Activated CD4-positive, alpha-beta T cell treated with anti-CD3 and anti-CD28 coated beads for 48 hours (primary cell): ENCODE data around the gene GLYATL1B.
"Not testable (repeated sequence)": the region's sequence is repeated elsewhere in the genome, so short reads cannot be mapped to it uniquely, and the experiment has no call there.

Source experiments
- DNase-seq: peaks from one replicate; pipeline ENCODE4 v3.0.0-alpha.2; 2020

The GLYATL1B gene

GRCh38 chr11:59086007-59086406, at the start of gene GLYATL1B:
Gene GLYATL1B (plus strand): TSS chr11:59086307. CDS start chr11:59086307, 0 bp downstream.
- DNase-seq = not testable (repeated sequence)

DNA sequence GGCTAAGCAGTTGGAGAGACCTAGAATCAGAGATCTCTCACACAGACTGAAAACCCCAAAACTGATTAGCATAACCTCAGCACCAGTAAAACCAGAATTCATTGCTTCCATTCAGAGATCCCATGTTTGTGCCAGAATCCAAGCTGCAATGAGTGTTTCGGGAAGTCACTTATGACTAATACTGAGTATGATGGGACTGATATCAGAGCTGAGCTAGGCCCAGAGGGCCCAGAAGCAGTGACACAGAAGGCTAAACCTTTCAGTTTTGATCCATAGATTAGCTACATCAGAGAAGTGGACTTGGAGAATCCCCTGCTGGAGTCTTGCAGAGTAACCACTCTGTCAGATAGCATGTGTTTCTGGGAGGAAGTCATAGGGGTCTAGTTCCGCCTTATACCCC, 49.6 kb upstream of the GLYATL1B start:
- DNase-seq = not testable (repeated sequence)

- not testable (repeated sequence) for DNase-seq
These were observed 48.7 kb upstream of the GLYATL1B start for GRCh38 chr11:59037434-59037833.

- no peak for DNase-seq
These were observed 45.5 kb upstream of the GLYATL1B start for GRCh38 chr11:59040607-59041006.

- not testable (repeated sequence) for DNase-seq
These were observed 34.7 kb upstream of the GLYATL1B start for GRCh38 chr11:59051383-59051782.

- not testable (repeated sequence) for DNase-seq
These were observed 33.8 kb upstream of the GLYATL1B start for GRCh38 chr11:59052355-59052754.

GRCh38 chr11:59053387-59053786, 32.7 kb upstream of the GLYATL1B start:
- DNase-seq = peak; percentile 87

DNA sequence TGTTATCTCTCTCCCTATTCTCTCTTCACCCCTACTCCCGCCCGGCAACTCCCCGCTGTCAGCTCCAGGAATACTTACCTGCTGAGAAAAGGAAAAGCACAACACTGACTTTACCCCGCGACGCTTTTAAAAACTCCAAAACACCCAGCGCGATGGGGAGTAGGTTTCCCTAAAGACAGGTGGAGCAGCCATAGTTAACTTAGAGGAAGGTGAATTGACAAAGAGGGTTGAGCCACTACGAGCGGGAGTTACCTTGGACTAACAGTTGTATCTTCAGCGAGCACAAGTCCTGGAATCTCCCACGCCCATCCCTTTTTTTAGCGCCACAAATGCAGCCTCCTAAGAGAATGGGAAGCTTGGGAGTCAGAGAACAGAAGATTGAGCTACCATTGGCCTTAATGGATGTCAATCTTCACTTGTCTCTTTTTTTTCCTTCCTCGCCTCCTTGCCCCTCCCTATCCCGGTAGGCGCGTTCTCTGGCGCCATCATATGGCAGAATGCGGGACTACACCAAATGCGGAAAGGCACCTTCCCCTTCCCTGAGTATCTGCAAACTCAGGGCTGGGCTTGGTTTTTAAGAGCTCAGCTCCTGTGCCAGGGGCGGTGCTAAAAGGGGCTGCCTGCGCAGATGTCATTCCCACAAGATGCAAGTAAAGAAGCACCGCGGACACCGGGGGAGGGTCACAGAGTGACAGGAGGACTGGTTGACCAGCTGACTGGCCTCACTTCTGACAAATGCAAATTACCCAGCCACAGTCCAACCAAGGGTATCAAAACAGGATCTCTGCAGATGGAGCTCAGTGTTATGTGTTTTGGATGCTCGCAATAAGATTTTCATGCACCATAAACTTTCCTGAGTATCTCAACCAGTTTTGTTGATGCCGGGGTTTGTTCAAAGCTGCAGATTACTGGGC, 27.7 kb upstream of the GLYATL1B start:
- peak; percentile 94 for DNase-seq

DNA sequence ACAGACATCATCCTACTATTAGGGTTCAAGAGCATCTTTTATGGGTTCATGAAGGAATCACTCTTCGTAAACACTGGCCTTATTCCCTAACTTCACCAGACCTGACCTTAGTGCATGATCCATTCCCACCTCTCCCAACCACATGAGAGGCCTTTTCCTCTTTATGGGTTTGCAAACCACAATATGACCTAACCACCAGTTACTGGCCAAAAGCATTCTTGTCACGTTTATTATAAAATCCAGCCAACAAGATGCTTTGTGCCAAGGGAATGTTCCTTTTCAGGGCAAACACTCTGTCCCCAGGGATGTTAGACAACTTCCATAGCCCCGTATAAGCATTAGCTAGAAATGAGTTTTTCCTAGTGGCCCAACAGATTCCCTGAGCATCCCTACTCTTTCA, 26.0 kb upstream of the GLYATL1B start:
- not testable (repeated sequence) for DNase-seq

DNA sequence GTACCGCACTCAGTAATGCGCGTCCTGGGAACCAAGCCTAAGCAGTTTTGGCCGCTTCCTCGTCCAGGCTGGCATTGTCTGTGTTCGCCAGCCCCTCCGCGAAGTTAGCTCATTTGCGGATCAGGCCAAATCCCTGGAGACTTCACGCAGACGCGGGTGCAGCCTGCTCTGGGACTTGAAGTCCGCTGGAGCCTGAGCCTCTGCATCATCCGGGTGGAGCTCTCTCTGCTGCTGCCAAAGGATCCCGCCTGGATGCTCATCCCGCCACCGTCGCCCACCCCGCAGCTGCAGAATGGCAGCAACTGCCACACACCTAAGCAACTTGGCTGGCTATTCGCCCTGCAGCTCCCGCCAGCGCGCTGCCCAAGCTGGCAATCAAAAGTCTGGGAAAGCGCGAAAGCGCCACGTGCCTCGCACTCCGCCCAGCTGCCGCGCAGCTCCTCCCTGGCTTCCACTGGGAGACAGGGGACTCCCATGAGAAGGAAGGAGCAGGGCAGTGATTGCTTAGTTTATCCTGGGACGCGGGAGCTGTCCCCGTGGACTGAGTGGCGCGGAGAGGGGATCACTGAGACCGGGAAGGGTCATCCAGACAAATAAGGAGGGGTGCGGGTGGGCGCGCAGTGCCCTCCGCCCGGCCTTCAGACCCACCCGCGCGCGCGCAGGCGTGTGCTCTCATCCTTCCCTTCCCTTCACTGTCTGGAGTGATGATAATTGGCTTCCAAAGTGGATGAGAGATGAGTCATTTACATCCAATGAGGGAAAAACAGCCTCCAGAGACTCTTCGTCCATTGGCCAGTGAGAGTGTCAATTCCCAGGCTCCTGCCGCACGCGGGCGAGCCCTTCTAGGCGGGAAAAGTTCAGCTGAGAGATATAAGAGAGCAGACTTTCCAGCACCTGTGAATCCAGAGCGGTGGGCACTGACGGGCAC, 23.2 kb upstream of the GLYATL1B start:
- no peak for DNase-seq

DNA sequence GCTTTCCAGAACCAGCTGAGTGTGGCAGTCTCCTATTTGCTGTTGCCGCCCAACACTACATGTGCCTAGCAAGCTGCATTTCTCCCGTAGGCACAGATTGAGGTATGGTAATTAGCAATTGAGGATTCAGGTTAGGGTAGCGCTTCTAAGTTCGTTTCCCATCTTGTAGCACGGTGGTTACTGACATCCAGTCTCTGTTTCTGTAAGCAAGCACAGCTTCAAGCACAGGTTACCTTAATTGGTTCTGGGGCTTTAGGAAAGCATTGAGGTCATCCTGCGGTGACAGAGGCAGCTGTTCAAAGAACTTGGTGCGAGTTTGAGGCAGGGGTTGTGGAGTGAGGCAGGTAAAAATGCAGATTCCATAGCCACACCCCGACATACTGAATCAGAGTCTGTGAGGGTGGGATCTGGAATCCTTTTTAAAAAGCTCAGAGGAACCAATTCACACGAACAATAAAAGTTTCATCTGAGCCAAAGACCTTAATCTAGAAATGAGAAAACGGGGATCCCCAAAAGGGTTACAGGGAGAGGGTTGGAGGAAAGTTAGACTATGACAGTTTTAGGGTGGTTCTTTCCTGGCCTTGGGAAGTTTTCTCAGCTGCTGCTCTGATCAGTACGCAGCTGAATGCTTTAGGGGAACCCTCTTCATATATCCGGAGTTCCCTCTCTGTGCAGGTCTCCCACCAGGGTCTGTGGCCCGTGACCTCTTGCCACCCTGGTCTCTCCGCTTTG, 21.9 kb upstream of the GLYATL1B start:
- not testable (repeated sequence) for DNase-seq

DNA sequence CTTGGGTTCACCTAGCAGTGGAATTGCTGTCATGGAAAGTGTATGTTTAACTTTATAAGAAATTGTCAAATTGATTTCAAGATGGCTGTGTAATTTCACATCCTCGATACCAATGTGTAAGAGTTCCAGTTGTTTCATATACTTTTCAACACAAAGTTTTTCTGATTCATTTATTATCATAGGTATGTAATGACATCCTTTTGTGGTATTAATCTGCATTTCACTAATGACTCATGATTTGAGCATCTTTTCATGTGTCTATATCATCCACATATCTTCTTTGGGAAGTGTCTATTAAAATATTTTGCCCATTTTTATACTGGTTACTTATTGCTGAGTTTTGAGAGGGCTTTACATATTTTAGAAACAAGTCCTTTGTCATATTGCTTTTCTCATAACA, 17.0 kb upstream of the GLYATL1B start:
- DNase-seq = no peak

DNA sequence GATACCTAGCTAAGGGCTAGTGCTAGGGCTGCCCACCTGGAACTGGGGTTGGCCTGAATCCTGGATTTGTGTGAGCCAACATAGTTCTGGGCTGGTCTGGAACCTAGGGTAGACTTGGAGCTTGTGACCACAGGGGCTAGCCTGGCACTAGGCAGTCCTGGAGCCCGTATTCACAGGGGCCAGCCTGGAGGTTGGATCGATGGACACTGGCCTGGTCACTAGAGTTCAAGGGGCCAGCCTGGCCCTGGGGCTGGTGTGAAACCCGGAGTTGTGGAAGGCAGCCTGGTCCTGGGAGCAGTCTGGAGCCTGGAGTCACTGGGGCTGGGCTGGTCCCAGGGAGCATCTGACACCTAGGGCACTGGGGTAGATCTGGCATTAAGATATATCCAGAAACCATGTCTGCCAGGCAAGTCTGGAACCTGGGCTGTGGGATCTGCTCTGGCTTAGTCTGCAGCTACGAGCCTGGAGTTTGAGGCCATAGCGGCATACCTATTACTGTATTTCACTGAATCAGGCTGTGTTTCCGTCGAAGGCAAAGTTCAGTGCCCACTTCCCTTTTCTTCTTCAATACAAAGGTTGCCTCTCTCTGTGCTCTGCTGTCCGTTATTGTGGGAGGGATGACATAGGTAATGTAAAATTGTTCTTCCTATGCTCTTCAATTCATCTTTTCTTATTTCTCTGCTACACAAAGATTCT, 9.1 kb upstream of the GLYATL1B start:
- DNase-seq = no peak

- no peak for DNase-seq
These were observed 7.7 kb upstream of the GLYATL1B start for GRCh38 chr11:59078435-59078834.

DNA sequence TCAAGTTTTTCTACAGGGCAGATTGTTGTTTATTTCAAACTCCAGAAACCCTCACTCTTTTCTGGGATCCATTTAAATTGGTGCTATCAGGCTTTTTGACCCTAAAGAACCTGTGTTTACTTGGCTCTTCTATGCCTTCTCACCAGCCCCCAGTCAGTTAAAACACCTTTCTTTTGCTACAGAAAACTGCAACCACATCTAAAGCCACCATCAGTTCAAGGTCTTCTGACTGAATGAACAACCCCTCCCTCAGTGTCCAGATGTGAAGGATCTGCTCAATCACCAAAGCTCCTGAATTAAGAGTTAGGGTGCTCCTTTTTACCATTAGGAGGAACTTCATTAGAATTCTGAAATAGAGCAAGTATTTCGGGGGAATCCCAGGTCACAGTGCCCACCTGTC, 7.0 kb upstream of the GLYATL1B start:
- DNase-seq = no peak

DNA sequence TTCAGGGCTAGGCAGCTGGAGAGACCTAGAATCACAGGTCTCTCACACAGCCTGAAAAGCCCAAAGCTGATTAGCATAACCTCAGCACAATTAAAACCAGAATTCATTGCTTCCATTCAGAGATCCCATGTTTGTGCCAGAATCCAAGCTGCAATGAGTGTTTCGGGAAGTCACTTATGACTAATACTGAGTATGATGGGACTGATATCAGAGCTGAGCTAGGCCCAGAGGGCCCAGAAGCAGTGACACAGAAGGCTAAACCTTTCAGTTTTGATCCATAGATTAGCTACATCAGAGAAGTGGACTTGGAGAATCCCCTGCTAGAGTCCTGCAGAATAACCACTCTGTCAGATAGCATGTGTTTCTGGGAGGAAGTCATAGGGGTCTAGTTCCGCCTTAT, 5.7 kb upstream of the GLYATL1B start:
- DNase-seq = not testable (repeated sequence)

- DNase-seq = not testable (repeated sequence)
These were observed 4.6 kb upstream of the GLYATL1B start for GRCh38 chr11:59081430-59082020.

GRCh38 chr11:59088162-59088561, 2.1 kb downstream of the GLYATL1B start:
- DNase-seq = no peak

- not testable (repeated sequence) for DNase-seq
These were observed 7.5 kb downstream of the GLYATL1B start for GRCh38 chr11:59093576-59093975.

- not testable (repeated sequence) for DNase-seq
These were observed 9.1 kb downstream of the GLYATL1B start for GRCh38 chr11:59095225-59095624.

- DNase-seq = not testable (repeated sequence)
These were observed 10.0 kb downstream of the GLYATL1B start for GRCh38 chr11:59095972-59096575.
